Measurements from ENCODE around the gene TADA2B.

The TADA2B gene

GRCh38 chr4:7021355-7021754, 21.8 kb upstream of the TADA2B start:
- Histone ChIP-seq H3K4me1 (ENCODE audit: control insufficient read depth, insufficient read depth, low read length) (no peaks in the 10 kb centered on the region), H3K36me3 (ENCODE audit: control insufficient read depth, insufficient read depth, low read length) (peaks cover 32% of the 10 kb centered on the region), H3K9ac (ENCODE audit: low read length) (no peak overlapping the region), H3K27me3 (ENCODE audit: control insufficient read depth, insufficient read depth, low read length) (no peaks in the 10 kb centered on the region), H3K4me3 (ENCODE audit: low read length) (no peak overlapping the region), H3K27ac (ENCODE audit: low read depth, low read length) (no peak overlapping the region)

- Histone ChIP-seq H3K27ac (ENCODE audit: low read depth, low read length) (no peak overlapping the region), H3K4me1 (ENCODE audit: control insufficient read depth, insufficient read depth, low read length) (no peaks in the 10 kb centered on the region)
Measured at GRCh38 chr4:7021930-7022664, 21.1 kb upstream of the TADA2B start.

GRCh38 chr4:7023486-7023885, 19.7 kb upstream of the TADA2B start:
- H3K4me1 ChIP-seq (ENCODE audit: control insufficient read depth, insufficient read depth, low read length) = no peaks in the 10 kb centered on the region
- H3K36me3 ChIP-seq (ENCODE audit: control insufficient read depth, insufficient read depth, low read length) = peaks cover 20% of the 10 kb centered on the region
- H3K27me3 ChIP-seq (ENCODE audit: control insufficient read depth, insufficient read depth, low read length) = no peaks in the 10 kb centered on the region
- no peak overlapping the region for H3K9ac ChIP-seq (ENCODE audit: low read length)
- H3K4me3 ChIP-seq (ENCODE audit: low read length) = no peak overlapping the region
- no peak overlapping the region for H3K27ac ChIP-seq (ENCODE audit: low read depth, low read length)

More at GRCh38 chr4:7021930-7022664, 21.1 kb upstream of the TADA2B start:
- Histone ChIP-seq H3K36me3 (ENCODE audit: control insufficient read depth, insufficient read depth, low read length) (peaks cover 27% of the 10 kb centered on the region), H3K9ac (ENCODE audit: low read length) (no peak overlapping the region), H3K4me3 (ENCODE audit: low read length) (no peak overlapping the region), H3K27me3 (ENCODE audit: control insufficient read depth, insufficient read depth, low read length) (no peaks in the 10 kb centered on the region)

GRCh38 chr4:7023901-7024300, 19.3 kb upstream of the TADA2B start:
- Histone ChIP-seq H3K27me3 (ENCODE audit: control insufficient read depth, insufficient read depth, low read length) (no peaks in the 10 kb centered on the region), H3K36me3 (ENCODE audit: control insufficient read depth, insufficient read depth, low read length) (peaks cover 19% of the 10 kb centered on the region), H3K27ac (ENCODE audit: low read depth, low read length) (no peak overlapping the region), H3K9ac (ENCODE audit: low read length) (no peak overlapping the region), H3K4me1 (ENCODE audit: control insufficient read depth, insufficient read depth, low read length) (no peaks in the 10 kb centered on the region), H3K4me3 (ENCODE audit: low read length) (no peak overlapping the region)

- no peak overlapping the region for H3K27ac ChIP-seq (ENCODE audit: low read depth, low read length)
- H3K4me1 ChIP-seq (ENCODE audit: control insufficient read depth, insufficient read depth, low read length) = no peaks in the 10 kb centered on the region
- H3K27me3 ChIP-seq (ENCODE audit: control insufficient read depth, insufficient read depth, low read length) = no peaks in the 10 kb centered on the region
- H3K4me3 ChIP-seq (ENCODE audit: low read length) = no peak overlapping the region
- peaks cover 20% of the 10 kb centered on the region for H3K36me3 ChIP-seq (ENCODE audit: control insufficient read depth, insufficient read depth, low read length)
- no peak overlapping the region for H3K9ac ChIP-seq (ENCODE audit: low read length)
Measured at GRCh38 chr4:7024336-7024890, 18.8 kb upstream of the TADA2B start.

GRCh38 chr4:7025040-7025602, 18.1 kb upstream of the TADA2B start:
- Histone ChIP-seq H3K27ac (ENCODE audit: low read depth, low read length) (no peak overlapping the region), H3K27me3 (ENCODE audit: control insufficient read depth, insufficient read depth, low read length) (no peaks in the 10 kb centered on the region), H3K4me1 (ENCODE audit: control insufficient read depth, insufficient read depth, low read length) (no peaks in the 10 kb centered on the region), H3K36me3 (ENCODE audit: control insufficient read depth, insufficient read depth, low read length) (peaks cover 19% of the 10 kb centered on the region), H3K4me3 (ENCODE audit: low read length) (no peak overlapping the region), H3K9ac (ENCODE audit: low read length) (no peak overlapping the region)

GRCh38 chr4:7026107-7026506, 17.1 kb upstream of the TADA2B start:
- H3K4me3 ChIP-seq (ENCODE audit: low read length) = no peak overlapping the region

GRCh38 chr4:7027284-7027683, 15.9 kb upstream of the TADA2B start:
- H3K27ac ChIP-seq (ENCODE audit: low read depth, low read length) = no peak overlapping the region
- H3K4me1 ChIP-seq (ENCODE audit: control insufficient read depth, insufficient read depth, low read length) = no peaks in the 10 kb centered on the region
- H3K9ac ChIP-seq (ENCODE audit: low read length) = no peak overlapping the region
- no peaks in the 10 kb centered on the region for H3K27me3 ChIP-seq (ENCODE audit: control insufficient read depth, insufficient read depth, low read length)
- H3K36me3 ChIP-seq (ENCODE audit: control insufficient read depth, insufficient read depth, low read length) = peaks cover 22% of the 10 kb centered on the region
- no peak overlapping the region for H3K4me3 ChIP-seq (ENCODE audit: low read length)

More at GRCh38 chr4:7026107-7026506, 17.1 kb upstream of the TADA2B start:
- Histone ChIP-seq H3K27ac (ENCODE audit: low read depth, low read length) (no peak overlapping the region), H3K27me3 (ENCODE audit: control insufficient read depth, insufficient read depth, low read length) (no peaks in the 10 kb centered on the region), H3K36me3 (ENCODE audit: control insufficient read depth, insufficient read depth, low read length) (peaks cover 26% of the 10 kb centered on the region), H3K9ac (ENCODE audit: low read length) (no peak overlapping the region), H3K4me1 (ENCODE audit: control insufficient read depth, insufficient read depth, low read length) (no peaks in the 10 kb centered on the region)

- peaks cover 19% of the 10 kb centered on the region for H3K36me3 ChIP-seq (ENCODE audit: control insufficient read depth, insufficient read depth, low read length)
Measured at GRCh38 chr4:7027913-7028312, 15.3 kb upstream of the TADA2B start.

GRCh38 chr4:7029212-7029611, 14.0 kb upstream of the TADA2B start:
- peaks cover 16% of the 10 kb centered on the region for H3K36me3 ChIP-seq (ENCODE audit: control insufficient read depth, insufficient read depth, low read length)

More at GRCh38 chr4:7027913-7028312, 15.3 kb upstream of the TADA2B start:
- H3K27ac ChIP-seq (ENCODE audit: low read depth, low read length) = no peak overlapping the region
- no peak overlapping the region for H3K9ac ChIP-seq (ENCODE audit: low read length)
- no peaks in the 10 kb centered on the region for H3K27me3 ChIP-seq (ENCODE audit: control insufficient read depth, insufficient read depth, low read length)
- no peak overlapping the region for H3K4me3 ChIP-seq (ENCODE audit: low read length)
- H3K4me1 ChIP-seq (ENCODE audit: control insufficient read depth, insufficient read depth, low read length) = no peaks in the 10 kb centered on the region

GRCh38 chr4:7029921-7030320, 13.3 kb upstream of the TADA2B start:
- Histone ChIP-seq H3K4me3 (ENCODE audit: low read length) (no peak overlapping the region), H3K27me3 (ENCODE audit: control insufficient read depth, insufficient read depth, low read length) (no peaks in the 10 kb centered on the region), H3K9ac (ENCODE audit: low read length) (no peak overlapping the region), H3K4me1 (ENCODE audit: control insufficient read depth, insufficient read depth, low read length) (no peaks in the 10 kb centered on the region), H3K36me3 (ENCODE audit: control insufficient read depth, insufficient read depth, low read length) (peaks cover 11% of the 10 kb centered on the region), H3K27ac (ENCODE audit: low read depth, low read length) (no peak overlapping the region)

More at GRCh38 chr4:7029212-7029611, 14.0 kb upstream of the TADA2B start:
- Histone ChIP-seq H3K4me3 (ENCODE audit: low read length) (no peak overlapping the region), H3K4me1 (ENCODE audit: control insufficient read depth, insufficient read depth, low read length) (no peaks in the 10 kb centered on the region), H3K9ac (ENCODE audit: low read length) (no peak overlapping the region), H3K27me3 (ENCODE audit: control insufficient read depth, insufficient read depth, low read length) (no peaks in the 10 kb centered on the region), H3K27ac (ENCODE audit: low read depth, low read length) (no peak overlapping the region)

GRCh38 chr4:7030856-7031255, 12.3 kb upstream of the TADA2B start:
- Histone ChIP-seq H3K9ac (ENCODE audit: low read length) (no peak overlapping the region), H3K27me3 (ENCODE audit: control insufficient read depth, insufficient read depth, low read length) (no peaks in the 10 kb centered on the region), H3K36me3 (ENCODE audit: control insufficient read depth, insufficient read depth, low read length) (peaks cover 11% of the 10 kb centered on the region), H3K4me1 (ENCODE audit: control insufficient read depth, insufficient read depth, low read length) (no peaks in the 10 kb centered on the region), H3K27ac (ENCODE audit: low read depth, low read length) (no peak overlapping the region), H3K4me3 (ENCODE audit: low read length) (no peak overlapping the region)

All from rectal smooth muscle tissue (tissue), 1 donor.